DOHH2 (cell line): Measurements from ENCODE around the gene GALNT9.

Experiments
- CTCF ChIP-seq: fragments of 200-600 bp; sonication (generic); IDR thresholded peaks from one replicate; pipeline ENCODE4 v1.5.1; 2014; ENCODE audit warnings: antibody characterized with exemption, mild to moderate bottlenecking, low read depth, low read length; ENCODE audit not compliant: poor library complexity, severe bottlenecking
- EZH2phosphoT487 ChIP-seq: fragments of 200-600 bp; sonication (generic); IDR thresholded peaks from 2 replicates; pipeline ENCODE4 v1.6.1; 2017; ENCODE audit warnings: borderline replicate concordance, mild to moderate bottlenecking, antibody characterized with exemption, low read length, moderate library complexity, mixed read lengths

DNA sequence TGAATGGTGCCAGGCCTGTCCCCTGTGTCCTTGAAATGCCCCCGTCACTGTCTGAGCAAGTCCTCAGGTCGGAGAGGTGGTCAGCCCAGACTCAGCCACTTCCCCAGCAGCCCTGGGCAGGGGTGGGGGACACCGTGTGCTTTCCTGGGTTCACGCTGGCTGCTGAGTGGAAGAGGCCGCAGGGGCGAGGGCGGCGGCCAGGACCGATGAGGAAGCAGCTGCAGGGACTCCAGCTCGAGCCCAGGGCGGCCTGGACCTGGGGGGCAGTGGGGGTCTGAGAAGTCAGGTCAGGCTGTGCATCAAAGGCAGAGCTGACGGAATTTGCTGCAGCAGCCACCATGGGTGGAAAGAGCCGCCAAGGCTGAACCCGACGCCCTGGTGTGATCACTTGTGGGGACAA lies 156.8 kb downstream of the GALNT9 start:
- TF ChIP-seq CTCF (no peak), EZH2phosphoT487 (no peak)
